Adrenal gland (tissue), 5 donors: ENCODE data around the gene CCDC148.

ENCODE experiments used
- POLR2A ChIP-seq, 2 donors: fragments of 450-650 bp; IDR thresholded peaks; one replicate each; pipeline ENCODE4 v1.6.1; 2017; ENCODE audit warnings: antibody characterized with exemption in 2 of 2, mild to moderate bottlenecking in 2 of 2, moderate library complexity in 1 of 2
- TF ChIP-seq, protein P1 (sequence below), 6 experiments: fragments of 450-650 bp in 4 of 6; fragments of 200-600 bp in 2 of 6; sonication (generic) in 1 of 6; IDR thresholded peaks; 1 replicate in 5 of 6; 2 replicates in 1 of 6; pipeline versions ENCODE4 v1.5.1 to v1.8.0; 2016 to 2021; ENCODE audit warnings: antibody characterized with exemption in 6 of 6, mild to moderate bottlenecking in 2 of 6, moderate library complexity in 1 of 6
- donor health status: DM: no; HTN: no; CAD: no.

DNA sequence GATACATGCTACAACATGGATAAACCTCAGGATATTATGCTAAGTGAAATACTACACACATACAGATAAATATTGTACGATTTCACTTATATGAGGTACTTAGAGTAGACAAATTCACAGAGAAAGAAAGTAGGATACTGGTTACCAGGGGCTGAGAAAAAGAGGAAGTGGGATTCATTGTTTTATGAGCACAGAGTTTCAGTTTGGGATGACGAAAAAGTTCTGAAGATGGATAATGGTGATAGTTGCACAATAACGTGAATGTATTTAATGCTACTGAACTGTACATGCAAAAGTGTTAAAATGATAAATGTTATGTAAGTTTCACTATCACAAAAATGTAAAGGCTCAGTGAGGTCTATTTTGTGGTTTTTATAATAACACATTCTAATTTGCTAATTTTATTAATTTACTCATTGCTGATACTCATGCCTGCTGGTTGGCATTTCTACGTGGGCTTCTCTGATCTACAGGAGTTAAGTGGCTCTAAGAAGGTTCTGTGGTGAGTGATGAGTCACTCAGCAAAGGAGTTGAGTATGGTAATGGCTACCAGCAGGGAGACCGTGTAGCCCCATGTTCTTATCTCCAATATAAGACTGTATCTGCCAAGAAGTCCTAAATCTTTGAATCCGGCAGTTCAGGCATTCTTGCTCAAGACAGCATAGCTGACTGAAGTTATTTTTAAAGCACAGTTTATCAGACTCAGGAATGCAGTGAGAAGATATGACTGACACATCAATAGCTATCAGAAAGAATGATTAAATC, 313.8 kb downstream of the CCDC148 start:
- TF ChIP-seq, protein P1, sequence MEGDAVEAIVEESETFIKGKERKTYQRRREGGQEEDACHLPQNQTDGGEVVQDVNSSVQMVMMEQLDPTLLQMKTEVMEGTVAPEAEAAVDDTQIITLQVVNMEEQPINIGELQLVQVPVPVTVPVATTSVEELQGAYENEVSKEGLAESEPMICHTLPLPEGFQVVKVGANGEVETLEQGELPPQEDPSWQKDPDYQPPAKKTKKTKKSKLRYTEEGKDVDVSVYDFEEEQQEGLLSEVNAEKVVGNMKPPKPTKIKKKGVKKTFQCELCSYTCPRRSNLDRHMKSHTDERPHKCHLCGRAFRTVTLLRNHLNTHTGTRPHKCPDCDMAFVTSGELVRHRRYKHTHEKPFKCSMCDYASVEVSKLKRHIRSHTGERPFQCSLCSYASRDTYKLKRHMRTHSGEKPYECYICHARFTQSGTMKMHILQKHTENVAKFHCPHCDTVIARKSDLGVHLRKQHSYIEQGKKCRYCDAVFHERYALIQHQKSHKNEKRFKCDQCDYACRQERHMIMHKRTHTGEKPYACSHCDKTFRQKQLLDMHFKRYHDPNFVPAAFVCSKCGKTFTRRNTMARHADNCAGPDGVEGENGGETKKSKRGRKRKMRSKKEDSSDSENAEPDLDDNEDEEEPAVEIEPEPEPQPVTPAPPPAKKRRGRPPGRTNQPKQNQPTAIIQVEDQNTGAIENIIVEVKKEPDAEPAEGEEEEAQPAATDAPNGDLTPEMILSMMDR (IDR thresholded peaks at IDR 0.05) = no peak
- no peak for TF ChIP-seq POLR2A (IDR thresholded peaks at IDR 0.05)
